Measurements from ENCODE around the gene EIF4H.
A peak's percentile ranks its signal among the peaks of the same experiment; 100 is the strongest.
"Not testable (repeated sequence)": the region's sequence is repeated elsewhere in the genome, so short reads cannot be mapped to it uniquely, and the experiment has no call there.

The EIF4H gene

GRCh38 chr7:74202841-74203556, 28.8 kb downstream of the EIF4H start:
- DNase-seq (ENCODE audit: extremely low read depth, low read depth): no peak
- peak; percentile 68 for TF ChIP-seq CTCF (IDR thresholded peaks at IDR 0.05; ENCODE audit: low read depth, low read length)

- DNase-seq (ENCODE audit: extremely low read depth, low read depth): no peak
- TF ChIP-seq CTCF (IDR thresholded peaks at IDR 0.05; ENCODE audit: low read depth, low read length): no peak
Observed at GRCh38 chr7:74203956-74204618, 29.9 kb downstream of the EIF4H start.

- not testable (repeated sequence) for DNase-seq (ENCODE audit: extremely low read depth, low read depth)
Observed at GRCh38 chr7:74206052-74206451, 31.9 kb downstream of the EIF4H start.

GRCh38 chr7:74206589-74207120, 32.5 kb downstream of the EIF4H start:
- peak; percentile 94 for TF ChIP-seq CTCF (IDR thresholded peaks at IDR 0.05; ENCODE audit: low read depth, low read length)
- peak; percentile 24 for DNase-seq (ENCODE audit: extremely low read depth, low read depth)

GRCh38 chr7:74207586-74207985, 33.4 kb downstream of the EIF4H start:
- no peak for DNase-seq (ENCODE audit: extremely low read depth, low read depth)
- TF ChIP-seq CTCF (IDR thresholded peaks at IDR 0.05; ENCODE audit: low read depth, low read length): no peak

GRCh38 chr7:74208241-74208640, 34.1 kb downstream of the EIF4H start:
- not testable (repeated sequence) for DNase-seq (ENCODE audit: extremely low read depth, low read depth)

GRCh38 chr7:74212661-74213060, 38.5 kb downstream of the EIF4H start:
- no peak for TF ChIP-seq CTCF (IDR thresholded peaks at IDR 0.05; ENCODE audit: low read depth, low read length)
- no peak for DNase-seq (ENCODE audit: extremely low read depth, low read depth)

- TF ChIP-seq CTCF (IDR thresholded peaks at IDR 0.05; ENCODE audit: low read depth, low read length): no peak
- no peak for DNase-seq (ENCODE audit: extremely low read depth, low read depth)
Observed at GRCh38 chr7:74214816-74215630, 40.9 kb downstream of the EIF4H start.

Measured in AG09319 (cell line).